ENCODE measurements around the gene BDNF.
"Not testable (repeated sequence)": the region's sequence is repeated elsewhere in the genome, so short reads cannot be mapped to it uniquely, and the experiment has no call there.

Gene BDNF

GRCh38 chr11:27635567-27636037 lies 64.7 kb downstream of the BDNF start:
- no peaks in the 10 kb centered on the region for H3K27me3 ChIP-seq (ENCODE audit: insufficient read depth, low read depth, severe bottlenecking)
- no peak for TF ChIP-seq CTCF (IDR thresholded peaks at IDR 0.05; ENCODE audit: low read depth, low read length)
- H3K27ac ChIP-seq: no peak overlapping the region
- no peaks in the 10 kb centered on the region for H3K36me3 ChIP-seq
- no peaks in the 10 kb centered on the region for H3K9me3 ChIP-seq (ENCODE audit: severe bottlenecking)
- no peak for DNase-seq
- H3K4me3 ChIP-seq (ENCODE audit: low read depth, low read length): no peak overlapping the region

- not testable (repeated sequence) for H3K4me3 ChIP-seq (ENCODE audit: low read depth, low read length); H3K27ac ChIP-seq; H3K27me3 ChIP-seq (ENCODE audit: insufficient read depth, low read depth, severe bottlenecking); H3K36me3 ChIP-seq; DNase-seq; H3K9me3 ChIP-seq (ENCODE audit: severe bottlenecking)
These were observed 65.5 kb downstream of the BDNF start for GRCh38 chr11:27634776-27635175.

- H3K36me3 ChIP-seq; DNase-seq; H3K27me3 ChIP-seq (ENCODE audit: insufficient read depth, low read depth, severe bottlenecking); H3K4me3 ChIP-seq (ENCODE audit: low read depth, low read length); H3K9me3 ChIP-seq (ENCODE audit: severe bottlenecking); H3K27ac ChIP-seq: not testable (repeated sequence)
These were observed 66.0 kb downstream of the BDNF start for GRCh38 chr11:27634282-27634681.

GRCh38 chr11:27629023-27629422 lies 71.2 kb downstream of the BDNF start:
- DNase-seq; H3K4me3 ChIP-seq (ENCODE audit: low read depth, low read length); H3K27ac ChIP-seq; H3K9me3 ChIP-seq (ENCODE audit: severe bottlenecking); H3K27me3 ChIP-seq (ENCODE audit: insufficient read depth, low read depth, severe bottlenecking); H3K36me3 ChIP-seq: not testable (repeated sequence)

- no peaks in the 10 kb centered on the region for H3K36me3 ChIP-seq
- H3K9me3 ChIP-seq (ENCODE audit: severe bottlenecking): no peaks in the 10 kb centered on the region
- H3K27ac ChIP-seq: no peak overlapping the region
- DNase-seq: no peak
- no peak overlapping the region for H3K4me3 ChIP-seq (ENCODE audit: low read depth, low read length)
- no peak for TF ChIP-seq CTCF (IDR thresholded peaks at IDR 0.05; ENCODE audit: low read depth, low read length)
- no peaks in the 10 kb centered on the region for H3K27me3 ChIP-seq (ENCODE audit: insufficient read depth, low read depth, severe bottlenecking)
These were observed 72.3 kb downstream of the BDNF start for GRCh38 chr11:27627979-27628378.

- no peaks in the 10 kb centered on the region for H3K9me3 ChIP-seq (ENCODE audit: severe bottlenecking)
- DNase-seq: no peak
- no peak for TF ChIP-seq CTCF (IDR thresholded peaks at IDR 0.05; ENCODE audit: low read depth, low read length)
- H3K36me3 ChIP-seq: no peaks in the 10 kb centered on the region
- H3K4me3 ChIP-seq (ENCODE audit: low read depth, low read length): no peak overlapping the region
- H3K27me3 ChIP-seq (ENCODE audit: insufficient read depth, low read depth, severe bottlenecking): no peaks in the 10 kb centered on the region
- H3K27ac ChIP-seq: no peak overlapping the region
These were observed 73.2 kb downstream of the BDNF start for GRCh38 chr11:27626938-27627586.

- H3K27me3 ChIP-seq (ENCODE audit: insufficient read depth, low read depth, severe bottlenecking): no peaks in the 10 kb centered on the region
- DNase-seq: no peak
- no peak for TF ChIP-seq CTCF (IDR thresholded peaks at IDR 0.05; ENCODE audit: low read depth, low read length)
- no peak overlapping the region for H3K4me3 ChIP-seq (ENCODE audit: low read depth, low read length)
- H3K27ac ChIP-seq: no peak overlapping the region
- no peaks in the 10 kb centered on the region for H3K9me3 ChIP-seq (ENCODE audit: severe bottlenecking)
- no peaks in the 10 kb centered on the region for H3K36me3 ChIP-seq
These were observed 73.9 kb downstream of the BDNF start for GRCh38 chr11:27626269-27626937.

Data from WERI-Rb-1 (cell line).